ENCODE results near the gene FAAP100.
"Not testable (repeated sequence)": the region's sequence is repeated elsewhere in the genome, so short reads cannot be mapped to it uniquely, and the experiment has no call there.

FAAP100 gene

DNA sequence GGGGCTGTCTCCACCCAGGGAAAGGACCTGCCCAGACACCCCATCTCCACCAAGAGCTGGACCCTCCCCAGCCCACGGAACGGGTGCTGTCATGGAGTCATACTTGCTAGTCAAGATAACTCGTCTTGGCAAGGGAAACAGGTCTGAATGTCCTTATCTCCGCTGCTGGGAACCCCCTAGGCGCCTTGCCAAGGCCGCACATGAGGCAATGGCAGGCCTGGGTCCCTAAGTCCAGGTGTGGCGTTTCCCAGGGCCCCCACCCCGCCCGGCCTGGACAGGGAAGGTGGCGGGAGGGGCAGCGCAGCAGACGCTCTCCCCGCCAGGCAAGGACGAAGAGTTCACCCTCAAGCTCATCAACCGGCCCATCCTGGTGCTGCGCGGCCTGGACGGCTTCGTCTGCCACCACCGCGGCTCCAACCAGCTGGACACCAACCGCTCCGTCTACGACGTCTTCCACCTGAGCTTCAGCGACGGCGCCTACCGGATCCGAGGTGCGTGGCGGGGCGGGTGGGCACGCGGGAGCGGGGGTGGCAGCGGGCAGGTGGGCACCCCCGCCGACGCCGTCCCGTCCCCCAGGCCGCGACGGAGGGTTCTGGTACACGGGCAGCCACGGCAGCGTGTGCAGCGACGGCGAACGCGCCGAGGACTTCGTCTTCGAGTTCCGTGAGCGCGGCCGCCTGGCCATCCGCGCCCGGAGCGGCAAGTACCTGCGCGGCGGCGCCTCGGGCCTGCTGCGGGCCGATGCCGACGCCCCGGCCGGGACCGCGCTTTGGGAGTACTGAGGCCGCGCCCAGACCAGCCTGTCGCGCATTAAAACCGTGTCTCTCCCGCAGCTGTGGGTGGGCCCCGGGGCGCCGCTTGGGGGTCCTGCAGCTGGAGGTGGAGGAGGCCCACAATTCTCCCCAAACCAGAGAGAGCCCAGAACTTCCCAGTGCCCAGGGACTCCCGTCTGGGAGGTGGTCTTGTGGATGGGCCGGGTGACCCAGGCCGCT is 15.6 kb downstream of the FAAP100 start:
- peaks cover 14% of the 10 kb centered on the region for H3K36me3 ChIP-seq (ENCODE audit: insufficient read depth, low read length)
- H3K27me3 ChIP-seq (ENCODE audit: insufficient read depth, low read length) = no peaks in the 10 kb centered on the region
- H3K9me3 ChIP-seq (ENCODE audit: low read length) = peaks cover 3% of the 10 kb centered on the region
- no peak overlapping the region for H2AFZ ChIP-seq (ENCODE audit: low read depth, low read length)
- H3K4me1 ChIP-seq (ENCODE audit: insufficient read depth, low read length) = peaks cover 4% of the 10 kb centered on the region
- H3K4me3 ChIP-seq (ENCODE audit: low read length) = no peak overlapping the region

- H3K9me3 ChIP-seq (ENCODE audit: low read length) = peaks cover 3% of the 10 kb centered on the region
- H3K4me1 ChIP-seq (ENCODE audit: insufficient read depth, low read length) = peaks cover 4% of the 10 kb centered on the region
- H3K4me3 ChIP-seq (ENCODE audit: low read length) = no peak overlapping the region
- H3K27me3 ChIP-seq (ENCODE audit: insufficient read depth, low read length) = no peaks in the 10 kb centered on the region
- H3K36me3 ChIP-seq (ENCODE audit: insufficient read depth, low read length) = peaks cover 7% of the 10 kb centered on the region
- H2AFZ ChIP-seq (ENCODE audit: low read depth, low read length) = no peak overlapping the region
These were observed 16.5 kb downstream of the FAAP100 start for GRCh38 chr17:81535480-81536298.

- peaks cover 5% of the 10 kb centered on the region for H3K36me3 ChIP-seq (ENCODE audit: insufficient read depth, low read length)
- H2AFZ ChIP-seq (ENCODE audit: low read depth, low read length) = no peak overlapping the region
- peaks cover 3% of the 10 kb centered on the region for H3K9me3 ChIP-seq (ENCODE audit: low read length)
- peaks cover 4% of the 10 kb centered on the region for H3K4me1 ChIP-seq (ENCODE audit: insufficient read depth, low read length)
- H3K4me3 ChIP-seq (ENCODE audit: low read length) = no peak overlapping the region
- H3K27me3 ChIP-seq (ENCODE audit: insufficient read depth, low read length) = no peaks in the 10 kb centered on the region
These were observed 17.2 kb downstream of the FAAP100 start for GRCh38 chr17:81535007-81535328.

GRCh38 chr17:81534157-81535006 is 17.8 kb downstream of the FAAP100 start:
- H3K27me3 ChIP-seq (ENCODE audit: insufficient read depth, low read length) = no peaks in the 10 kb centered on the region
- H3K9me3 ChIP-seq (ENCODE audit: low read length) = peaks cover 3% of the 10 kb centered on the region

DNA sequence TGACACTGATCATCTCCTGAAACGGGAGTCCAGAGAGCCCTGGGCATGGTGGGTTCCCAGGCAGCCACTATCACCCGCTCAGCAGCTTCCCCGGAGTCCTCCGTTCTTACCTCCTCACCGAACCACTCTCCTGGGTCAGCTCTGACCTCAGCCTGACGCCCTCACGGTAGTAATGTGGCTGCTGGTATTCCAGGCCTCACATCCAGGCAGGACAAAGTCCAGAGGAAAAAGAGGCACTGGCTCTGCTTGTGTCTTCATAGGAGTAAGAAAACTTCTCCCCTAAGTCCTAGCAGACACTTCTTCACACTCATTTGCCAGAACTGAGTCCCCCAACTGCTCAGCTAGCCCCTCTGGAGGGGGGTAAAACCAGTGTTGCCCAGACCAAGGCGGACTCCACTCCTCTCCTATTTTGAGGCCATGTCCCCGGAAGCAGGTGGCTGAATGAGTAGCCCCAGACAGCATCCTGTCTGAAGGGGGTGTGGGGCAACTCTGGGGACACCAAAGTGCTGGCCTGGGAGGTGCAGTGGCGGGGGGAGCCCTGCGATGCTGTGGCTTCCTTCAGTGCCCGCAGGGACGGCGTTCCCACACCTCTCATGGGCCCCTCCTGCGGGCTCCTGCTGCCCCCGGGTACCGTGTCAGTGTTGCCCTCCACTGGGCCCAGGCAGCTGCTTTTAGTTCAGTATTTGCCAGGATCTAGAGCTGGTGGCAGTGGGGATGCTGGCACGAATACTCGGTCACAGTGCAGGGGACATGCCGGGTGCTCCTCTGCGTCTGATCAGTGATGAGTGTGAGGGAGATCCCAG is 18.6 kb downstream of the FAAP100 start:
- peaks cover 3% of the 10 kb centered on the region for H3K9me3 ChIP-seq (ENCODE audit: low read length)
- H3K36me3 ChIP-seq (ENCODE audit: insufficient read depth, low read length) = no peaks in the 10 kb centered on the region
- peaks cover 4% of the 10 kb centered on the region for H3K4me1 ChIP-seq (ENCODE audit: insufficient read depth, low read length)
- H3K4me3 ChIP-seq (ENCODE audit: low read length) = no peak overlapping the region
- no peak overlapping the region for H2AFZ ChIP-seq (ENCODE audit: low read depth, low read length)
- H3K27me3 ChIP-seq (ENCODE audit: insufficient read depth, low read length) = no peaks in the 10 kb centered on the region

More at GRCh38 chr17:81534157-81535006, 17.8 kb downstream of the FAAP100 start:
- Histone ChIP-seq H3K4me3 (ENCODE audit: low read length) (no peak overlapping the region), H2AFZ (ENCODE audit: low read depth, low read length) (no peak overlapping the region), H3K36me3 (ENCODE audit: insufficient read depth, low read length) (no peaks in the 10 kb centered on the region), H3K4me1 (ENCODE audit: insufficient read depth, low read length) (peaks cover 4% of the 10 kb centered on the region)

DNA sequence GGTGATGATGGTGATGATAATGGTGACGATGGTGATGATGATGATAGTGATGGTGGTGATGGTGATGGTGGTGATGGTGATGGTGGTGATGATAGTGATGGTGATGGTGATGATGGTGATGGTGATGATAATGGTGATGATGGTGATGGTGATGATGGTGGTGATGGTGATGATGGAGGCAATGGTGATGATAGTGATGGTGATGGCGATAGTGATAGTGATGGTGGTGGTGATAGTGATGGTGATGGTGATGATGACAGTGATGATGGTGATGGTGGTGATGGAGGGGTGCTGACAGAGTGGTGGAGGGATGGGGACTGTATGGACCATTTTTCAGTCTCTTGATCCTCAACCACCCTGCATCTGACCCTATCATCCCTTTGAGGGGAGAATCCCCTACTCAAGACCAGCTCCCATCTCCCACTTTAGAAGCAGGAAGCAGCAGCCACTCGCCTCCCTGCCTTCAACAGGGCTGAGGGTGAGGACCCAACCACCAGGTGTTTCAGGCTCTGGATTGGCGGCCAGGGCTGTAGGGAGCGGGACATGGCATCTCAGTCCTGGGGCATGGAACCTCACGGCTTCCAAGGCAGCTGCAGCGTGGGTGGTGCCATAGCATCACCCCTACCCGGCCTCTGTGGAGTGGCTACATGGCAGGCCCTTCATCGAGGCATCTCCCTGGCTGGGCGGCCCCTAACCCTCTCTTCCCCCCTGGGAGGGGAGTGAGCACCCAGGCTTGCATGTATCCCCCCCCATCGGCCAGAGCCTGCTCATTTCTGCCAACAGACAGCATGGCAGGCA is 19.5 kb downstream of the FAAP100 start:
- H2AFZ ChIP-seq (ENCODE audit: low read depth, low read length) = no peak overlapping the region
- H3K27me3 ChIP-seq (ENCODE audit: insufficient read depth, low read length) = peaks cover under 1% of the 10 kb centered on the region
- H3K36me3 ChIP-seq (ENCODE audit: insufficient read depth, low read length) = no peaks in the 10 kb centered on the region
- no peaks in the 10 kb centered on the region for H3K4me1 ChIP-seq (ENCODE audit: insufficient read depth, low read length)
- peaks cover 3% of the 10 kb centered on the region for H3K9me3 ChIP-seq (ENCODE audit: low read length)
- H3K4me3 ChIP-seq (ENCODE audit: low read length) = no peak overlapping the region

GRCh38 chr17:81531998-81532404 is 20.2 kb downstream of the FAAP100 start:
- not testable (repeated sequence) for H3K27me3 ChIP-seq (ENCODE audit: insufficient read depth, low read length); H3K4me1 ChIP-seq (ENCODE audit: insufficient read depth, low read length); H3K36me3 ChIP-seq (ENCODE audit: insufficient read depth, low read length); H2AFZ ChIP-seq (ENCODE audit: low read depth, low read length); H3K4me3 ChIP-seq (ENCODE audit: low read length); H3K9me3 ChIP-seq (ENCODE audit: low read length)

GRCh38 chr17:81531013-81531412 is 21.1 kb downstream of the FAAP100 start:
- H3K36me3 ChIP-seq (ENCODE audit: insufficient read depth, low read length); H2AFZ ChIP-seq (ENCODE audit: low read depth, low read length); H3K4me1 ChIP-seq (ENCODE audit: insufficient read depth, low read length); H3K9me3 ChIP-seq (ENCODE audit: low read length); H3K27me3 ChIP-seq (ENCODE audit: insufficient read depth, low read length); H3K4me3 ChIP-seq (ENCODE audit: low read length): not testable (repeated sequence)

- H3K4me3 ChIP-seq (ENCODE audit: low read length) = no peak overlapping the region
- H3K27me3 ChIP-seq (ENCODE audit: insufficient read depth, low read length) = peaks cover 6% of the 10 kb centered on the region
- H2AFZ ChIP-seq (ENCODE audit: low read depth, low read length) = no peak overlapping the region
- peaks cover 3% of the 10 kb centered on the region for H3K9me3 ChIP-seq (ENCODE audit: low read length)
- H3K4me1 ChIP-seq (ENCODE audit: insufficient read depth, low read length) = no peaks in the 10 kb centered on the region
- no peaks in the 10 kb centered on the region for H3K36me3 ChIP-seq (ENCODE audit: insufficient read depth, low read length)
These were observed 22.7 kb downstream of the FAAP100 start for GRCh38 chr17:81529437-81529803.

- peaks cover 3% of the 10 kb centered on the region for H3K9me3 ChIP-seq (ENCODE audit: low read length)
- no peak overlapping the region for H3K4me3 ChIP-seq (ENCODE audit: low read length)
- no peaks in the 10 kb centered on the region for H3K36me3 ChIP-seq (ENCODE audit: insufficient read depth, low read length)
- H2AFZ ChIP-seq (ENCODE audit: low read depth, low read length) = no peak overlapping the region
- H3K4me1 ChIP-seq (ENCODE audit: insufficient read depth, low read length) = peaks cover 4% of the 10 kb centered on the region
- peaks cover 6% of the 10 kb centered on the region for H3K27me3 ChIP-seq (ENCODE audit: insufficient read depth, low read length)
These were observed 23.3 kb downstream of the FAAP100 start for GRCh38 chr17:81528651-81529436.

GRCh38 chr17:81528384-81528650 is 23.8 kb downstream of the FAAP100 start:
- Histone ChIP-seq H3K36me3 (ENCODE audit: insufficient read depth, low read length) (no peaks in the 10 kb centered on the region), H3K4me1 (ENCODE audit: insufficient read depth, low read length) (peaks cover 9% of the 10 kb centered on the region), H2AFZ (ENCODE audit: low read depth, low read length) (no peak overlapping the region), H3K4me3 (ENCODE audit: low read length) (no peak overlapping the region), H3K27me3 (ENCODE audit: insufficient read depth, low read length) (peaks cover 6% of the 10 kb centered on the region), H3K9me3 (ENCODE audit: low read length) (peaks cover 3% of the 10 kb centered on the region)
